Activated CD8-positive, alpha-beta memory T cell treated with anti-CD3 and anti-CD28 coated beads for 24 hours (primary cell): ENCODE data around the gene CCT7.

Experiments
- DNase-seq: peaks from one replicate; pipeline ENCODE4 v3.0.0-alpha.2; 2020

CCT7 gene

GRCh38 chr2:73269686-73270465, 35.8 kb downstream of the CCT7 start:
- no peak for DNase-seq

- no peak for DNase-seq
Observed at GRCh38 chr2:73272270-73272669, 38.2 kb downstream of the CCT7 start.

DNA sequence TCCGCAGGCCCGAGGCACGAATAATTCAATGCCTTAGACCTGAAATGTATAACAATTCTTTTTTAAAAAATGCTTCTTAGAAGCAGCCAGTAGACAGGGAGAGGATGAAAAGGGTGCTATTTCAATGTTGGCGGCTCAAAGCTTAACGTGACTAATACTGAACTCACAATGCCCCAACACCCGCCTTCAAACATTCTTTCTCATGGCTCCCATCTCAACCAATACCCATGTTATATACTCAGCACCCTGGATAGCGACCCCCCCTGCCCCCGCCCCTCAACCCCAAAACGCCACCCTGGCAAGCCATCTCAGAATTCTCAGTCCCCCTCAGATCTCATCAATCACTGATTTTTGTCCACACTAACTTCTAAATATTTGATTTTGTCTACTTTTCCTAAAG, 45.7 kb downstream of the CCT7 start:
- DNase-seq, result peak; percentile 17

GRCh38 chr2:73281244-73281643, 47.1 kb downstream of the CCT7 start:
- no peak for DNase-seq

- no peak for DNase-seq
Observed at GRCh38 chr2:73282924-73283544, 48.9 kb downstream of the CCT7 start.

- DNase-seq, result peak; percentile 75
Observed at GRCh38 chr2:73283545-73284295, 49.6 kb downstream of the CCT7 start.

GRCh38 chr2:73284296-73285158, 50.4 kb downstream of the CCT7 start, which contains the start of gene FBXO41:
Gene FBXO41 (minus strand): TSS chr2:73284478. CDS start chr2:73269630, 14,848 bp downstream.
- DNase-seq, result peak; percentile 92

DNA sequence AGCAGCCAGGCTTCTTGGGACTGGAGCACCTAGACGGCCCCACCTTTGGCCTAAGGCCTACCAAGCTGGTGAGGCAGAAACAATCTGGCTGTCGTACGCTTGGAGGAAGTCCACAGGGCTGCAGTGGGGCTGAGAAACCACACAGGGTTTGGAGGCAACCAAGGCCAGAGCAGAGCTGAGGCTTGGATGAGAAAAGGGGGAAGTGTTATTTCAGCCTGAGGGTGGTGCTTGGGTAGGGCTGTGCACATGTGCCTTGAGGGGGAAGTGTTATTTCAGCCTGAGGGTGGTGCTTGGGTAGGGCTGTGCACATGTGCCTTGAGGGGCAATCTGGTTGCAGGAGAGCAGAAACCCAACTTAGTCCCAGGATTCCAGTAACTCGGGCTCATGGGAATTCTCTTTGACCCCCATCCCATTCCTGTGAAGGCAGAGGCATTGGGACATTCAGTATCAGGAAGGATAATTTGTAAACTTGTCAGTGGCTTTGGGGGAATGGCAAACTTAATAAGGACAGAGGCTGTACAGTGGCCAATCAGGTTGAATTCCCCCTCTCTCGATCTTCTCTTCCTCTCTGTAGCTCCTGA, 51.1 kb downstream of the CCT7 start:
- no peak for DNase-seq

- no peak for DNase-seq
Observed at GRCh38 chr2:73286134-73286655, 52.1 kb downstream of the CCT7 start.

DNA sequence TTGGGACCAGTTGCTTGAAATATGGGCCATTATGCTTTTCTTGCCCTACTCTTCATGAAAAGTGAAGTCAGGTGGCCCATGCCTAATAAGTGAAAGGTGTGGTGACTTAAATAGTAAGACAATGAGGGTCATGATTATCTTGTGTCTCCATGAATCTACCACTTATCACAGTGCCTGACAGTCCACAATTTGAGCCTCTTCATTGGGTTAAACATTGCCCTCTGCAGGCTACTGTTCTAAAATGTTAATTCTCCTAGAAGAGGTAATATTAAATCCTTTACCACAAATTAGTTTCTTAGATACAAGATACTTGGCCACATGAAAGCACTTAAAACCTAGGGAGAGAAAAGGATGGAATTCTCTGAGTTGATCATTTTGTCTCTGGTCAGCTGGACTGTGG, 55.2 kb downstream of the CCT7 start:
- DNase-seq, result no peak

DNA sequence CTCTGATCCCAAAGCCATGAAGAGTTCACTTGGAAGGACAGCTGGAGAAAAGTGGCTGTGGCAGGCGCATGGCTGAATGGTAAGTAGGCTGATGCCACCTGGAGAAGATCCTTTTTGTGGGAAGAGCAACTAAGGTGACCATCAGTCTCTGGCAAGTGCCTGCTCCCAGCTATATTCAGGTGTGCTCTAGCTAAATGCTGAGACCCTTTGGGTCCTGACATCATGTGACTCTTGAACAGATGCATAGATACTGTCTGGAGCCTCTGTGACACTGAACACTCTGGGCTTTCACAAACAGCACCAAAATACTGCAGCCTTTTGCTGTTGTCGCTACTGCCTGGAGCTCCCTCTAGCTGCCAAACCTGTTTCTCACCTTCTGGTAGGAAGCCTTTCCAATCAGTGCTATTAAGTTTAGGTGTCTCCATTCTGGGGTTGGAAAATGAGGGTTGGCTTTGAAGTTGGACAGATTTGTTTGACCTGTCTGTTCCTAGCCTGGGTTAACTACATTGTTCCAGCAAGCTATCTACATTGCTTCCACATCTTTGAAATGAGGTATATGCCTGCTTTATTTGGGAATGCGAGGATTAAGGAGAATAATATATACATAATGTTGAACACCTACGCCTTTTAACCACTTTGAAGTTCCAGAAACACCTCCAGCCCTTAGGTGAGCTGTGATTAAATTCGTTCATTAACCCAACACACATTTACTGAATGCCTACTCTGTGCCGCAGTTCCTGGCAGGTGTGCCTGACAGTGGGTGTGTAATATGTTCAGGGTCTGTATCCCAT, 56.1 kb downstream of the CCT7 start:
- peak; percentile 65 for DNase-seq

DNA sequence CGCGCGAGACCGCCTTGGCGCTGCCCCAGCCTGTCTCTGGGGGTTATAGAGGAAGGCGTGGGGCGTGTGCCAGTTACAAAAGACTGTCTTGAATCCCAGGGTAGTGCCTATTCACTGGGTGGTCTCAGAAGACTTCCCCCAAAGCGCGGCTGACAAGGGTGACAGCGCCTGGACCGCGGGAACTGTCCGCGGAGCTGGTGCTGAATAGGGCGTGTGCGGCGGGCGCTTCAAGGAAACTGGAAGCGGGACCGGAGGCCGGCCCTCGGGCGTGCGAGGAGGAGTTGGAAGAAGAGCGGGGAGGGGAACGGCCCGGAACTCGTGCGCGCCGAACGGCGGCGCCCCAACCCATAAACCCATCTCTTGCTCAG, 57.0 kb downstream of the CCT7 start:
- peak; percentile 83 for DNase-seq

DNA sequence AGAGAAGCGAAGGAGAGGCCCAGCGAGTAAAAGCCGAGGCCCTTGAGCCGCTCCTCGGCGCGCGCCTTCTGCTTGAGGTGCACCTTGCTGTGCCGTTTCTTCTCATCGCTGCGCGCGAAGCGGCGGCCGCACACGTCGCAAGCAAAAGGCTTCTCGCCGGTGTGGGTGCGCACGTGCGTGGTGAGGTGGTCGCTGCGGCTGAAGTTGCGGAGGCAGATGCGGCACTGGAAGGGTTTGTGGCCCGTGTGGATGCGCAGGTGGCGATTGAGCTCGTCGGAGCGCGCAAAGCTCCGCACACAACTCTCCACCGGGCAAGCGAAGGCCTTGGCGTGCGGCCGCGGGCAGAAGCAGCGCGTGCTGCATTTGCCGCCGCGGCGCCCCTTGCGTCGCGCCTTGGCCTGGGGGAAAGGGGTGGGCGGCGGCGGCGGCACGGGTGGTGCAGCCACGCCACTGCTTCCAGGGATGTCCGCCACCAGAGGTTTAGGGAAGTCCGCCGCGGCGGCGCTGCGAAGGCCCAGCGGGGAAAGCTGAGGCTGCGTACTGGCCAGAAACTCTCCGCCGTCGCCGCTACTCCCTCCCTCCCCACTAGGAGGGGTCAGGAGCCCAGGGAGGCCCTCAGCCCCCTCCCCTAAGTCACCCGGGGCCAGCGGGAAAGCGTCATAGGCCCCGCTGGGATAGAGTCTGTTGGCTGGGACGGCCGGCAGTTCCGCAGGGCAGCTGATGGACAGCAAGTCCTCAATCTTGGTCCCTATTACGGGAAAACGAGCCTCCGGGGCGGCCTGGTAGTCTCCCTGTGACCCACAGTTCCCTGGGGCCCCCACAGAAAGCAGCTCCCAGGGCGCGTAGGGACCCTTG, 57.6 kb downstream of the CCT7 start:
- no peak for DNase-seq

DNA sequence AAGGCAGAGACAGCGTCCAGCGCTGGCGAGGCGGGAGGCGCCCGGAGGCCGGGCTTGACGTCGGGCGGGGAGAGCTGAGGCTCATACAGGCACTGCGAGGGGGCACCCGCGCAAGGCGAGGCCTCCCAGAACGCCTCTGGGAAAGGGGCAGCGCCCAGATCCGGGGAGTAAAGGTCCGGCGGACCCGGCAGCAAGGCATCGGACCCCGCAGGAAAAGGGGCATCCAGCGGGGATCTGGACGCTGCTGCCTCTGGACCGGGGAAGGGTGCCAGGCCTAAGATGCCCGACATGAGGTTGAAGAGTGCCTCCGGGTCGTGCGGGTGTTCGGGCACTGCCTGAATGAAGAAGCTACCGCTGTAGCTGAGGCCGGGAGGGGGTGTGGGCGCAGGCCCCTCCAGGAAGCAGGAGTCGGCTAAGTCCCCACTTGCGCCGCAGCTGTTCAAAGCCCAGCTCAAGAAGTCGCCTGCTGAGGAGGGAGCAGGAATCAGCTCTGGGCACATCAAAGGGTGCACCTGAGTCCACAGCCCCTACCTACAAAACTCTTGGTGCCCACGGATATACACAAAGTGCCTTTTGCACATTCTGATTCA, 58.3 kb downstream of the CCT7 start:
- no peak for DNase-seq

GRCh38 chr2:73292906-73293533, 58.9 kb downstream of the CCT7 start:
- peak; percentile 69 for DNase-seq

DNA sequence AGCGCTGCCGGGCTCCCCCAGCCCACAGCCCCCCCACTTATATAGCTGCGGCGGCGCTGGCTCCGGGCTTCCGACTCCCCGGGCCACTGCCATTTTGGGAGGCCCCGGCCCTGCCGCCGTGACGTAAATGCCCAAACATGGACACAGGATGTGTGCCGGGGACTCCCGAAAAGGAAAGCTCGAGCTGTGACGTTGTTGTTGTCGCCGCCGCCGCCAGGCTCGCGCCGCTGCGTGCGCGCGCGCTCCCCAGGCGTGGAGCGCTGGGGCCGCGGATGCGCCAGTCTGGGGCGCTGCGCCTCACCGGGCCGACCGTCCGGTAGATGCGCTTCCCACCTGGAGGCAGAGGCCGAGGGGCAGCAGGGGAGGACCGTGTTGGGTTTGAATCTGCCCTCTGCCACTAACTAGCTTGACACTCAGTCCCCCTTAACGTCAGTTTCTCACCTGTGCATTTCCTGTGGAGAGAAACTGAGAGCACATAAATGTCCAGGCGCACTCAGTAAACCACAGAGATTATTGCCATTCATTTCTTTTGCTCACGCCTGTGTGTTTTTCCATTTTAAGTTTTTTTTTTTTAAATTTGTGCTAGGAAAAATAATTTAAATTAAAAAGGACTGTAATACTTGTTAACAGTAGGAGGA, 59.5 kb downstream of the CCT7 start, which contains the start of gene EGR4:
TSS of gene EGR4 (minus strand) at position 15 of the 638 bp plus-strand sequence. CDS start 231 bp downstream, outside the sequence.
- peak; percentile 93 for DNase-seq

DNA sequence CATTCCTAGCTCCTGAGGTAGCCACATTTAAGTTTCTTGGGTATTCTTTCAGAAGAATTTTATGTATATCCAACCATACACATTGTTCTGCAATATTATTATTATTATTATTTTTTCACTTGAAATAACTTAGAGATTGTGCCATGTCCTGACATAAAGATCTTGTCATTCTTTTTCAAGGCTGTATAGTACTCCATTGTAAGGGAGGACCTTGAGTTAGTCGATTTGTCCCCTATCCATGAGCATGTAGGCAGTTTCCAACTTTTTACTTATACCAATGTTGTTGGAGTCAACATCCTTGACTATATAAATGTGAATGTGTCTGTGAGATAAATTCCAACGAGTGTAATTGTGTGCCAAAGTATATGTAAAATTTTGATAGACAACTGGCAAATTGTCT, 60.1 kb downstream of the CCT7 start:
- no peak for DNase-seq

- no peak for DNase-seq
Observed at GRCh38 chr2:73295751-73296400, 61.8 kb downstream of the CCT7 start.
